ENCODE results near the gene PLOD1. TPM values are rescaled to one million over a fixed set of nuclear protein-coding genes. Genes with fewer than 3 reads are reported as not detected.
"Not testable (repeated sequence)": the region's sequence is repeated elsewhere in the genome, so short reads cannot be mapped to it uniquely, and the experiment has no call there.

The PLOD1 gene
- total RNA-seq, 1 experiment from 2014 or later, result 64.1 TPM

- DNase-seq, result no peak
- Histone ChIP-seq H3K27me3 (ENCODE audit: insufficient read depth, low read depth) (no peaks in the 10 kb centered on the region), H3K79me2 (ENCODE audit: low read depth) (no peaks in the 10 kb centered on the region), H4K20me1 (ENCODE audit: insufficient read depth) (no peaks in the 10 kb centered on the region), H3K36me3 (ENCODE audit: low read depth) (no peaks in the 10 kb centered on the region), H3K4me2 (no peak overlapping the region), H3F3A (ENCODE audit: insufficient read depth, low read depth) (no peaks in the 10 kb centered on the region), H2AFZ (no peak overlapping the region), H3K4me3 (no peak overlapping the region), H3K9me2 (ENCODE audit: insufficient read depth) (no peaks in the 10 kb centered on the region), H3K4me1 (replicated peaks; ENCODE audit: insufficient read depth) (no peaks in the 10 kb centered on the region), H3K27ac (no peak overlapping the region), H3K9me3 (ENCODE audit: insufficient read depth, low read depth) (no peaks in the 10 kb centered on the region)
- ChIA-PET POLR2A (ENCODE audit: unreplicated experiment) (no interaction called here), CTCF (interaction anchor here (0.6 kb wide), 1 partner anchor 53 kb away, joined by 3 read pairs; no protein-coding TSS in a partner anchor)
- BruUV-seq (replicated peaks), result no TSS peak
- no peak for TF ChIP-seq EZH2 (IDR thresholded peaks at IDR 0.05; ENCODE audit: low read depth)
- TF ChIP-seq, protein P1, sequence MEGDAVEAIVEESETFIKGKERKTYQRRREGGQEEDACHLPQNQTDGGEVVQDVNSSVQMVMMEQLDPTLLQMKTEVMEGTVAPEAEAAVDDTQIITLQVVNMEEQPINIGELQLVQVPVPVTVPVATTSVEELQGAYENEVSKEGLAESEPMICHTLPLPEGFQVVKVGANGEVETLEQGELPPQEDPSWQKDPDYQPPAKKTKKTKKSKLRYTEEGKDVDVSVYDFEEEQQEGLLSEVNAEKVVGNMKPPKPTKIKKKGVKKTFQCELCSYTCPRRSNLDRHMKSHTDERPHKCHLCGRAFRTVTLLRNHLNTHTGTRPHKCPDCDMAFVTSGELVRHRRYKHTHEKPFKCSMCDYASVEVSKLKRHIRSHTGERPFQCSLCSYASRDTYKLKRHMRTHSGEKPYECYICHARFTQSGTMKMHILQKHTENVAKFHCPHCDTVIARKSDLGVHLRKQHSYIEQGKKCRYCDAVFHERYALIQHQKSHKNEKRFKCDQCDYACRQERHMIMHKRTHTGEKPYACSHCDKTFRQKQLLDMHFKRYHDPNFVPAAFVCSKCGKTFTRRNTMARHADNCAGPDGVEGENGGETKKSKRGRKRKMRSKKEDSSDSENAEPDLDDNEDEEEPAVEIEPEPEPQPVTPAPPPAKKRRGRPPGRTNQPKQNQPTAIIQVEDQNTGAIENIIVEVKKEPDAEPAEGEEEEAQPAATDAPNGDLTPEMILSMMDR (conservative IDR thresholded peaks at IDR 0.05), result no peak
- intact Hi-C loops (cut with micrococcal nuclease; ENCODE audit: unreplicated experiment), result loop anchor here (10.0 kb wide), 1 partner anchor 157 kb away; the partner anchor contains the start of gene AGTRAP
Measured at GRCh38 chr1:11891433-11892186, 42.9 kb upstream of the PLOD1 start.

GRCh38 chr1:11893907-11894251 is 40.6 kb upstream of the PLOD1 start:
- peak; percentile 38 to 68 for DNase-seq
- intact Hi-C loops (cut with micrococcal nuclease; ENCODE audit: unreplicated experiment), result loop anchor here (1.0 to 10.0 kb wide), 2 partner anchors 56 to 159 kb away; partner anchors contain the start of gene AGTRAP
- no peaks in the 10 kb centered on the region for H3F3A ChIP-seq (ENCODE audit: insufficient read depth, low read depth)
- H3K4me3 ChIP-seq, result no peak overlapping the region
- H3K27me3 ChIP-seq (ENCODE audit: insufficient read depth, low read depth), result no peaks in the 10 kb centered on the region
- BruUV-seq (replicated peaks), result no TSS peak
- ChIA-PET CTCF (interaction anchor here (0.6 kb wide), 1 partner anchor 174 kb away, joined by 3 read pairs; no protein-coding TSS in a partner anchor), POLR2A (ENCODE audit: unreplicated experiment) (no interaction called here)
- H3K9me2 ChIP-seq (ENCODE audit: insufficient read depth), result no peaks in the 10 kb centered on the region
- H3K79me2 ChIP-seq (ENCODE audit: low read depth), result no peaks in the 10 kb centered on the region
- no peak overlapping the region for H2AFZ ChIP-seq
- H3K36me3 ChIP-seq (ENCODE audit: low read depth), result no peaks in the 10 kb centered on the region
- TF ChIP-seq, protein P1 (conservative IDR thresholded peaks at IDR 0.05), result peak; percentile 88
- TF ChIP-seq EZH2 (IDR thresholded peaks at IDR 0.05; ENCODE audit: low read depth), result no peak
- H3K9me3 ChIP-seq (ENCODE audit: insufficient read depth, low read depth), result no peaks in the 10 kb centered on the region
- H3K27ac ChIP-seq, result no peak overlapping the region
- H4K20me1 ChIP-seq (ENCODE audit: insufficient read depth), result no peaks in the 10 kb centered on the region
- H3K4me2 ChIP-seq, result no peak overlapping the region
- H3K4me1 ChIP-seq (replicated peaks; ENCODE audit: insufficient read depth), result no peaks in the 10 kb centered on the region

- POLR2A ChIA-PET (ENCODE audit: unreplicated experiment); H3K27ac ChIP-seq; H3K27me3 ChIP-seq (ENCODE audit: insufficient read depth, low read depth); H4K20me1 ChIP-seq (ENCODE audit: insufficient read depth); H3K9me3 ChIP-seq (ENCODE audit: insufficient read depth, low read depth); H2AFZ ChIP-seq; H3K9me2 ChIP-seq (ENCODE audit: insufficient read depth); H3K4me1 ChIP-seq (replicated peaks; ENCODE audit: insufficient read depth); H3K79me2 ChIP-seq (ENCODE audit: low read depth); H3F3A ChIP-seq (ENCODE audit: insufficient read depth, low read depth); H3K36me3 ChIP-seq (ENCODE audit: low read depth); H3K4me2 ChIP-seq; H3K4me3 ChIP-seq; DNase-seq; BruUV-seq (replicated peaks): not testable (repeated sequence)
- intact Hi-C loops (cut with micrococcal nuclease; ENCODE audit: unreplicated experiment), result loop anchor here (1.0 to 10.0 kb wide), 2 partner anchors 56 to 160 kb away; partner anchors contain the start of gene AGTRAP
- CTCF ChIA-PET, result interaction anchor here (0.6 kb wide), 1 partner anchor 174 kb away, joined by 3 read pairs; no protein-coding TSS in a partner anchor
Measured at GRCh38 chr1:11894501-11894900, 40.0 kb upstream of the PLOD1 start.
